HepG2 (cell line): ENCODE results near the gene ACSF3. TPM values are rescaled to one million over a fixed set of nuclear protein-coding genes. Genes with fewer than 3 reads are reported as not detected.

ENCODE experiments used
- ATM ChIP-seq: fragments of 450-650 bp; IDR thresholded peaks from 2 replicates; pipeline ENCODE4 v1.7.1; 2017; ENCODE audit warnings: mild to moderate bottlenecking, borderline replicate concordance
- BORCS8-MEF2B ChIP-seq: sonication (generic); formaldehyde crosslinking; IDR thresholded peaks from 2 replicates; pipeline ENCODE4 v1.8.0; 2022; ENCODE audit warnings: mild to moderate bottlenecking, missing genetic modification reagents
- FOXC1 ChIP-seq: sonication (generic); formaldehyde crosslinking; IDR thresholded peaks from 2 replicates; pipeline ENCODE4 v1.8.0; 2022; ENCODE audit warnings: mild to moderate bottlenecking, missing genetic modification reagents, borderline replicate concordance
- GATAD1 ChIP-seq: IDR thresholded peaks from 2 replicates; pipeline ENCODE4 v1.6.1; 2016; ENCODE audit warnings: missing genetic modification reagents, missing compliant biosample characterization
- HOXA3 ChIP-seq: sonication (generic); formaldehyde crosslinking; IDR thresholded peaks from 2 replicates; pipeline ENCODE4 v1.5.0; 2020; ENCODE audit warnings: missing genetic modification reagents
- ISL2 ChIP-seq: sonication (generic); formaldehyde crosslinking; IDR thresholded peaks from 2 replicates; pipeline ENCODE4 v1.5.0; 2020; ENCODE audit warnings: missing genetic modification reagents
- NCOA5 ChIP-seq: sonication (generic); formaldehyde crosslinking; IDR thresholded peaks from 2 replicates; pipeline ENCODE4 v1.4.0; 2020; ENCODE audit warnings: missing genetic modification reagents
- PRMT3 ChIP-seq: sonication (generic); formaldehyde crosslinking; IDR thresholded peaks from 2 replicates; pipeline ENCODE4 v1.8.1; 2022; ENCODE audit warnings: low read depth, mild to moderate bottlenecking, moderate library complexity, missing genetic modification reagents, borderline replicate concordance
- ZBTB7B ChIP-seq: sonication (generic); formaldehyde crosslinking; IDR thresholded peaks from 2 replicates; pipeline ENCODE4 v1.4.0; 2020; ENCODE audit warnings: missing genetic modification reagents
- ZNF264 ChIP-seq: sonication (generic); formaldehyde crosslinking; IDR thresholded peaks from 2 replicates; pipeline ENCODE4 v1.4.0; 2020; ENCODE audit warnings: missing genetic modification reagents
- ZNF329 ChIP-seq: sonication (generic); formaldehyde crosslinking; IDR thresholded peaks from 2 replicates; pipeline ENCODE4 v1.9.0; 2021; ENCODE audit warnings: low read depth, mild to moderate bottlenecking, missing genetic modification reagents
- ZNF484 ChIP-seq: sonication (generic); formaldehyde crosslinking; IDR thresholded peaks from 2 replicates; pipeline ENCODE4 v1.5.1; 2020; ENCODE audit warnings: mild to moderate bottlenecking, low read depth, missing genetic modification reagents, borderline replicate concordance
- ZNF496 ChIP-seq: sonication (generic); formaldehyde crosslinking; IDR thresholded peaks from 2 replicates; pipeline ENCODE4 v1.8.1; 2023; ENCODE audit warnings: mild to moderate bottlenecking, moderate library complexity, missing genetic modification reagents; ENCODE audit not compliant: insufficient replicate concordance
- ZNF768 ChIP-seq: sonication (generic); formaldehyde crosslinking; IDR thresholded peaks from 2 replicates; pipeline ENCODE4 v1.4.0; 2020; ENCODE audit warnings: missing genetic modification reagents
- ZNF839 ChIP-seq: sonication (generic); formaldehyde crosslinking; IDR thresholded peaks from 2 replicates; pipeline ENCODE4 v1.4.0; 2020; ENCODE audit warnings: missing genetic modification reagents, mild to moderate bottlenecking, borderline replicate concordance
- polyA plus RNA-seq, 8 experiments: library from polyadenylated mRNA; depleted of rRNA in 3 of 8; stranded (reverse) in 7 of 8; unstranded in 1 of 8; fragments of >200 nt; fragmentation: Illumina TruSeq in 4 of 8; extraction: Trizol in 4 of 8; gene quantifications; 2 replicates each; pipeline versions ENCODE4 v1.2.1 to v1.2.3, GENCODE V29; 2011 to 2016; ENCODE audit warnings: low read depth in 4 of 8, missing spikeins in 1 of 8, mixed read lengths in 1 of 8; ENCODE audit not compliant: insufficient read depth in 1 of 8
- total RNA-seq, 5 experiments: library from RNA; depleted of rRNA; stranded (reverse); fragments of >200 nt; fragmentation: Illumina TruSeq; extraction: Trizol; gene quantifications; 2 replicates each; pipeline ENCODE4 v1.2.3, GENCODE V29; 2016; ENCODE audit warnings: low read depth in 1 of 5
- TF ChIP-seq, protein P1 (sequence below): sonication (generic); formaldehyde crosslinking; IDR thresholded peaks from 2 replicates; pipeline ENCODE4 v1.4.0; 2020; ENCODE audit warnings: missing genetic modification reagents
- TF ChIP-seq, protein P2 (sequence below), 2 experiments: IDR thresholded peaks; 2 replicates each; pipeline ENCODE4 v1.6.1; 2011 to 2012; ENCODE audit warnings: low read length in 2 of 2, borderline replicate concordance in 1 of 2, low read depth in 1 of 2, mild to moderate bottlenecking in 1 of 2, moderate library complexity in 1 of 2
- TF ChIP-seq, protein P3 (sequence below): IDR thresholded peaks from 2 replicates; pipeline ENCODE4 v1.6.1; 2016; ENCODE audit warnings: missing genetic modification reagents, missing compliant biosample characterization

ACSF3 gene
- total and polyA plus RNA-seq, 2 of the 13 experiments (the other 11 are each of a cell fraction or from before 2014, with no cell fraction given) = 14.9 to 30.6 TPM

DNA sequence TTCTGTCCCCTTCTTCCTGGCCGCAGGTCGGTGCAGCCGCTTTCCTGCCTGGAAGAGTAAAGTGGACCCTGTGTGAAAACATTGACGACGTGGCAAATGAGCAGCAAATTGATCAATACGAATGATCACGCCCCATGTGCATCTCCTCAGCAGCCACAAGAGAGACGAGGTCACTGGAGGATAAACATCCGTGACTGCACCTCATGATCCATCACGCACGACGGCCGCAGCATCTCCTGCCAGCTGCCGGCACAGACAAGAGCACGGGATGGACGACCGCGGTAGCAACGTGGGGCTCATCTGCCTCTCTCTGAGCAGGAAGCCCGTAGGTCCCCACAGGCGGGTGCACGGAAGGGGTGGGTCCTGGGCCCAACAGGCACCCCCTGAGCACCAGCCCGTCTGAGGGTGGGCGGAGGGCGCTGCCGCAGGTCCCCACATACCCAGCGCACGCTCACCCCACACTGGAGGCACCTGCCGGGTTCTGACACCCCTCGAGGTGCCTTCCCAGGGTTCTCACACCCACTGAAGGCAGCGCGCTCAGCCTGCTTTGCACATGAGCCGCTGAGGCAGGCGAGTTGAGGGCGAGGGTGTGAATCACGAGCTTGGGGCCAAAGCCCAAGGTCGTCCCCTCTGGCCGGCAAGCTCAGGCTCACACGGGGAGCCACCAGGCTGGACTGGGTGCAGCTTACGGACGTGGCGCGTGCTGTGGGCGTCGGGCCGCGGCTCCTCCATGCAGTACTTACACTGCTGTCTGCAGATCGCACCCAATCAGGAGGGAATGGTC is 65.6 kb downstream of the ACSF3 start (continued):
- TF ChIP-seq, protein P1, sequence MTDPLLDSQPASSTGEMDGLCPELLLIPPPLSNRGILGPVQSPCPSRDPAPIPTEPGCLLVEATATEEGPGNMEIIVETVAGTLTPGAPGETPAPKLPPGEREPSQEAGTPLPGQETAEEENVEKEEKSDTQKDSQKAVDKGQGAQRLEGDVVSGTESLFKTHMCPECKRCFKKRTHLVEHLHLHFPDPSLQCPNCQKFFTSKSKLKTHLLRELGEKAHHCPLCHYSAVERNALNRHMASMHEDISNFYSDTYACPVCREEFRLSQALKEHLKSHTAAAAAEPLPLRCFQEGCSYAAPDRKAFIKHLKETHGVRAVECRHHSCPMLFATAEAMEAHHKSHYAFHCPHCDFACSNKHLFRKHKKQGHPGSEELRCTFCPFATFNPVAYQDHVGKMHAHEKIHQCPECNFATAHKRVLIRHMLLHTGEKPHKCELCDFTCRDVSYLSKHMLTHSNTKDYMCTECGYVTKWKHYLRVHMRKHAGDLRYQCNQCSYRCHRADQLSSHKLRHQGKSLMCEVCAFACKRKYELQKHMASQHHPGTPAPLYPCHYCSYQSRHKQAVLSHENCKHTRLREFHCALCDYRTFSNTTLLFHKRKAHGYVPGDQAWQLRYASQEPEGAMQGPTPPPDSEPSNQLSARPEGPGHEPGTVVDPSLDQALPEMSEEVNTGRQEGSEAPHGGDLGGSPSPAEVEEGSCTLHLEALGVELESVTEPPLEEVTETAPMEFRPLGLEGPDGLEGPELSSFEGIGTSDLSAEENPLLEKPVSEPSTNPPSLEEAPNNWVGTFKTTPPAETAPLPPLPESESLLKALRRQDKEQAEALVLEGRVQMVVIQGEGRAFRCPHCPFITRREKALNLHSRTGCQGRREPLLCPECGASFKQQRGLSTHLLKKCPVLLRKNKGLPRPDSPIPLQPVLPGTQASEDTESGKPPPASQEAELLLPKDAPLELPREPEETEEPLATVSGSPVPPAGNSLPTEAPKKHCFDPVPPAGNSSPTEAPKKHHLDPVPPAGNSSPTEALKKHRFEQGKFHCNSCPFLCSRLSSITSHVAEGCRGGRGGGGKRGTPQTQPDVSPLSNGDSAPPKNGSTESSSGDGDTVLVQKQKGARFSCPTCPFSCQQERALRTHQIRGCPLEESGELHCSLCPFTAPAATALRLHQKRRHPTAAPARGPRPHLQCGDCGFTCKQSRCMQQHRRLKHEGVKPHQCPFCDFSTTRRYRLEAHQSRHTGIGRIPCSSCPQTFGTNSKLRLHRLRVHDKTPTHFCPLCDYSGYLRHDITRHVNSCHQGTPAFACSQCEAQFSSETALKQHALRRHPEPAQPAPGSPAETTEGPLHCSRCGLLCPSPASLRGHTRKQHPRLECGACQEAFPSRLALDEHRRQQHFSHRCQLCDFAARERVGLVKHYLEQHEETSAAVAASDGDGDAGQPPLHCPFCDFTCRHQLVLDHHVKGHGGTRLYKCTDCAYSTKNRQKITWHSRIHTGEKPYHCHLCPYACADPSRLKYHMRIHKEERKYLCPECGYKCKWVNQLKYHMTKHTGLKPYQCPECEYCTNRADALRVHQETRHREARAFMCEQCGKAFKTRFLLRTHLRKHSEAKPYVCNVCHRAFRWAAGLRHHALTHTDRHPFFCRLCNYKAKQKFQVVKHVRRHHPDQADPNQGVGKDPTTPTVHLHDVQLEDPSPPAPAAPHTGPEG (CRISPR knock-in tag) = no peak
- peak; percentile 47; the same call in 1 of the 2 replicates for TF ChIP-seq ZNF768 (CRISPR knock-in tag)
- peak; percentile 68; the same call in 1 of the 2 replicates for TF ChIP-seq ZBTB7B (CRISPR knock-in tag)
- TF ChIP-seq ZNF496 (CRISPR knock-in tag) = no peak
- TF ChIP-seq FOXC1 (CRISPR knock-in tag) = peak; percentile 98
- TF ChIP-seq ISL2 (CRISPR knock-in tag) = no peak
- TF ChIP-seq, protein P2, sequence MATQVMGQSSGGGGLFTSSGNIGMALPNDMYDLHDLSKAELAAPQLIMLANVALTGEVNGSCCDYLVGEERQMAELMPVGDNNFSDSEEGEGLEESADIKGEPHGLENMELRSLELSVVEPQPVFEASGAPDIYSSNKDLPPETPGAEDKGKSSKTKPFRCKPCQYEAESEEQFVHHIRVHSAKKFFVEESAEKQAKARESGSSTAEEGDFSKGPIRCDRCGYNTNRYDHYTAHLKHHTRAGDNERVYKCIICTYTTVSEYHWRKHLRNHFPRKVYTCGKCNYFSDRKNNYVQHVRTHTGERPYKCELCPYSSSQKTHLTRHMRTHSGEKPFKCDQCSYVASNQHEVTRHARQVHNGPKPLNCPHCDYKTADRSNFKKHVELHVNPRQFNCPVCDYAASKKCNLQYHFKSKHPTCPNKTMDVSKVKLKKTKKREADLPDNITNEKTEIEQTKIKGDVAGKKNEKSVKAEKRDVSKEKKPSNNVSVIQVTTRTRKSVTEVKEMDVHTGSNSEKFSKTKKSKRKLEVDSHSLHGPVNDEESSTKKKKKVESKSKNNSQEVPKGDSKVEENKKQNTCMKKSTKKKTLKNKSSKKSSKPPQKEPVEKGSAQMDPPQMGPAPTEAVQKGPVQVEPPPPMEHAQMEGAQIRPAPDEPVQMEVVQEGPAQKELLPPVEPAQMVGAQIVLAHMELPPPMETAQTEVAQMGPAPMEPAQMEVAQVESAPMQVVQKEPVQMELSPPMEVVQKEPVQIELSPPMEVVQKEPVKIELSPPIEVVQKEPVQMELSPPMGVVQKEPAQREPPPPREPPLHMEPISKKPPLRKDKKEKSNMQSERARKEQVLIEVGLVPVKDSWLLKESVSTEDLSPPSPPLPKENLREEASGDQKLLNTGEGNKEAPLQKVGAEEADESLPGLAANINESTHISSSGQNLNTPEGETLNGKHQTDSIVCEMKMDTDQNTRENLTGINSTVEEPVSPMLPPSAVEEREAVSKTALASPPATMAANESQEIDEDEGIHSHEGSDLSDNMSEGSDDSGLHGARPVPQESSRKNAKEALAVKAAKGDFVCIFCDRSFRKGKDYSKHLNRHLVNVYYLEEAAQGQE (IDR thresholded peaks at IDR 0.05; ENCODE audit: borderline replicate concordance in 1 of 2, low read depth in 1 of 2, low read length in 2 of 2) = no peak
- 0 out of 2 replicates have a peak, but pooled peaks have one; percentile 57 for TF ChIP-seq ZNF484 (CRISPR knock-in tag)
- TF ChIP-seq NCOA5 (CRISPR knock-in tag) = no peak
- TF ChIP-seq ATM = no peak
- TF ChIP-seq GATAD1 = peak; percentile 68; the same call in 1 of the 2 replicates
- TF ChIP-seq BORCS8-MEF2B (CRISPR knock-in tag) = peak; percentile 98
- TF ChIP-seq PRMT3 (CRISPR knock-in tag) = no peak
- 0 out of 2 replicates have a peak, but pooled peaks have one; percentile 35 for TF ChIP-seq ZNF839 (CRISPR knock-in tag)
- TF ChIP-seq ZNF264 (CRISPR knock-in tag) = peak; percentile 76; the same call in 1 of the 2 replicates
- TF ChIP-seq HOXA3 (CRISPR knock-in tag) = peak; percentile 80
- TF ChIP-seq, protein P3, sequence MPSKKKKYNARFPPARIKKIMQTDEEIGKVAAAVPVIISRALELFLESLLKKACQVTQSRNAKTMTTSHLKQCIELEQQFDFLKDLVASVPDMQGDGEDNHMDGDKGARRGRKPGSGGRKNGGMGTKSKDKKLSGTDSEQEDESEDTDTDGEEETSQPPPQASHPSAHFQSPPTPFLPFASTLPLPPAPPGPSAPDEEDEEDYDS (CRISPR knock-in tag) = peak; percentile 33; the same call in 1 of the 2 replicates
- TF ChIP-seq ZNF329 (CRISPR knock-in tag) = no peak
